ENCODE data around the gene LDLRAD4. TPM values are rescaled to one million over a fixed set of nuclear protein-coding genes. Genes with fewer than 3 reads are reported as not detected.

LDLRAD4 gene
- total RNA-seq, 1 donor from 2014 or later, result 34.1 TPM

DNA sequence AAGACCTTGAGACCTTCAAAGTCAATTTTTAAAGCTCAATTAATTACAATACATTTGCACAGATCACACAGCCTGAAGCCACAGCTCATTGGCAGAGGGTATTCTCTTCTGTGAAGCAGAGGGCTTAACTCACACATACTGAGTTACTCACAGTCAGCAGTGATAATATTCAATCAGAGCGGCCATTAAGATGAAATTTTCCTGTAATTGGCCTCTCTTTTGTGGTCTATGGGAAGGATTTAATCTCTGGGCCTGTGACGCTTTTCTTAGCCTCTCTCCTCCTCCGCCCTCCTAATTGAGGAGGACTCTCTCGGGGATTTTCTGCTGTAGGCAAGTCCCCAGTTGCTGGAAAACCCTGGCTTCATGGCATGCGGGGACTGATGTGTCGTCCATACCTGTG, 12.3 kb upstream of the LDLRAD4 start:
- Mint-ChIP-seq H3K4me1 (ENCODE audit: unreplicated experiment) (no peaks in the 10 kb centered on the region), H3K27ac (ENCODE audit: unreplicated experiment) (no peak overlapping the region), H3K27me3 (ENCODE audit: unreplicated experiment) (peaks cover 2% of the 10 kb centered on the region), H3K36me3 (ENCODE audit: low read depth, unreplicated experiment) (no peaks in the 10 kb centered on the region), H3K9me3 (ENCODE audit: unreplicated experiment) (no peaks in the 10 kb centered on the region), H3K4me3 (ENCODE audit: unreplicated experiment) (no peak overlapping the region)
- no peak for DNase-seq (ENCODE audit: low spot score)
- TF ChIP-seq, protein P1, sequence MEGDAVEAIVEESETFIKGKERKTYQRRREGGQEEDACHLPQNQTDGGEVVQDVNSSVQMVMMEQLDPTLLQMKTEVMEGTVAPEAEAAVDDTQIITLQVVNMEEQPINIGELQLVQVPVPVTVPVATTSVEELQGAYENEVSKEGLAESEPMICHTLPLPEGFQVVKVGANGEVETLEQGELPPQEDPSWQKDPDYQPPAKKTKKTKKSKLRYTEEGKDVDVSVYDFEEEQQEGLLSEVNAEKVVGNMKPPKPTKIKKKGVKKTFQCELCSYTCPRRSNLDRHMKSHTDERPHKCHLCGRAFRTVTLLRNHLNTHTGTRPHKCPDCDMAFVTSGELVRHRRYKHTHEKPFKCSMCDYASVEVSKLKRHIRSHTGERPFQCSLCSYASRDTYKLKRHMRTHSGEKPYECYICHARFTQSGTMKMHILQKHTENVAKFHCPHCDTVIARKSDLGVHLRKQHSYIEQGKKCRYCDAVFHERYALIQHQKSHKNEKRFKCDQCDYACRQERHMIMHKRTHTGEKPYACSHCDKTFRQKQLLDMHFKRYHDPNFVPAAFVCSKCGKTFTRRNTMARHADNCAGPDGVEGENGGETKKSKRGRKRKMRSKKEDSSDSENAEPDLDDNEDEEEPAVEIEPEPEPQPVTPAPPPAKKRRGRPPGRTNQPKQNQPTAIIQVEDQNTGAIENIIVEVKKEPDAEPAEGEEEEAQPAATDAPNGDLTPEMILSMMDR (IDR thresholded peaks at IDR 0.05; ENCODE audit: unreplicated experiment), result no peak

DNA sequence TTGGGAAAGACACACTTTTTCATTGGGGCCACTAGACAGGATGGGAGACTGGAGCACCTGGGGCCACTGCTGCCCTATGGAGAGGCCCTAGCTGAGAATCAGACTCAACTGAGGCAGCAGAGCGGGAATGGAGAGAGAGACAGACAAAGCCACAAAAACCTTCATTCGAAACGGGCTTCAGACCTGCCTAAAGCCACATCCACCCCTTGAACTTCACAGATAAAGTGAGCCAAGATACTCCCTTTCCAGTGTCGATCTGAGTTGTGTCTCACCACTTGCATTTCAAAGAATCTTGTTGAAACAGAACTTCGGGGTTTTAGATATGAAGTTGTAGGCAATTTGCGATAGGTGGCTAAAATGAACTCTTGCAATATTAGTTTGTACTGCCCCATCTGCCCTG, 11.3 kb upstream of the LDLRAD4 start:
- no peak for DNase-seq (ENCODE audit: low spot score)
- Mint-ChIP-seq H3K4me1 (ENCODE audit: unreplicated experiment) (no peaks in the 10 kb centered on the region), H3K36me3 (ENCODE audit: low read depth, unreplicated experiment) (no peaks in the 10 kb centered on the region), H3K27me3 (ENCODE audit: unreplicated experiment) (peaks cover 2% of the 10 kb centered on the region), H3K9me3 (ENCODE audit: unreplicated experiment) (no peaks in the 10 kb centered on the region), H3K4me3 (ENCODE audit: unreplicated experiment) (no peak overlapping the region), H3K27ac (ENCODE audit: unreplicated experiment) (no peak overlapping the region)
- TF ChIP-seq, protein P1 (IDR thresholded peaks at IDR 0.05; ENCODE audit: unreplicated experiment), result no peak

DNA sequence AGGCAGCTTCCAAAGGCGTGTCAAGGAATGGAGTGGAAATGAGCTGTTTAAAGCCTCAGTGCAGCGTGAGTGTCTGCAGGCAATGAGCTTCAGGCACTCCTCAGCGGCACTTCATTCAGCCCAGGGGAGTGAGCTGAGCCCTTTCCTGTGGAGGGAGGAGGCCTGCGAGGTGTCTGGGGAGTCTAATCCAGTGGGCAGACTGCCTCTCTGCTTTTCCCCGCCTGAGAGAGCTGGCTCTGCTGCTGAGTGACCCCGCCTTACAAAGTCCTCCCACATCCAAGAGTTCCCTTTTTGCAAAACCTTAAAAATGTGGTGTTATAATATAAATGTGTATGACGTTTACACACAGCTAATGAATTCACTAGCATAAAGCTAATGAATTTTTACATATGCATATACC, 7.0 kb upstream of the LDLRAD4 start:
- TF ChIP-seq, protein P1 (IDR thresholded peaks at IDR 0.05; ENCODE audit: unreplicated experiment), result no peak
- Mint-ChIP-seq H3K27me3 (ENCODE audit: unreplicated experiment) (peaks cover 7% of the 10 kb centered on the region), H3K9me3 (ENCODE audit: unreplicated experiment) (no peaks in the 10 kb centered on the region), H3K4me3 (ENCODE audit: unreplicated experiment) (no peak overlapping the region), H3K4me1 (ENCODE audit: unreplicated experiment) (peaks cover 2% of the 10 kb centered on the region), H3K36me3 (ENCODE audit: low read depth, unreplicated experiment) (no peaks in the 10 kb centered on the region), H3K27ac (ENCODE audit: unreplicated experiment) (no peak overlapping the region)
- DNase-seq (ENCODE audit: low spot score), result no peak

DNA sequence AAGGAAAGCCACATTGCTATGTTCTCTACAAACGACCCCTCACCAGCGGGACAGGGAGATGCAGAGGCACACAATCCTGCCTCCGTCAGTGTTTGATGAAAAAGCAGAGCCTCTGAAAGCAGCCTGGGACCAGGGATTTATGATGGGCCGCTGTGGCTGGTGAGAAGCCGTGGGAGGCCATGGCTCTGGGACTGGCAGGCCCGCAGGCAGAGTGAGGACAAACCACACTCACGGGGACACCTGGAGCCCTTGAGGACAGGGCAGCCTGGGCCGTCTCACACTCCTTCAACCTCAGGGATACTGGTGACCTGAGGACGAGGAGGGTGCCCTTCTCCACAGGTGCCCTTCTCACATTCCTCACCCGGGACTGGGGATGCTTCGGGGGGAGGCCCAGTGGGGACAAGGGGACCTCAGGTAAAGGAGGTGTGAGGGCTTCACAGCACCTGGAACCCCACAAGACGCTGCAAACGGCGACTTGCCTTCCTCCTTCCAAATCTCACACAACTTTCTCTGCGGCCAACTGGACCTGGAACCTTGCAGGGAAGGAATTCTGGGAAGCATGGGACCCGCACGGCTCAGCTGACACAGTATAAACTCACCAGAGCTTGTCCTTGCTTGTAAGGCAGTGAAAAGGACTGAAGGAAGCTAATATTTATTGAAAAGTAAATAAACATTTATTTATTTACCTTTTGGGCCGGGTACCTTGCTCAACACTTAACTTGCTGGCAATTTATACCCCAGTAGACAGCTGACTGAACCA, 5.3 kb upstream of the LDLRAD4 start:
- peaks cover 4% of the 10 kb centered on the region for H3K36me3 Mint-ChIP-seq (ENCODE audit: low read depth, unreplicated experiment)
- H3K27me3 Mint-ChIP-seq (ENCODE audit: unreplicated experiment), result peaks cover 10% of the 10 kb centered on the region
- DNase-seq (ENCODE audit: low spot score), result no peak
- TF ChIP-seq, protein P1 (IDR thresholded peaks at IDR 0.05; ENCODE audit: unreplicated experiment), result no peak
- no peaks in the 10 kb centered on the region for H3K9me3 Mint-ChIP-seq (ENCODE audit: unreplicated experiment)
- H3K4me3 Mint-ChIP-seq (ENCODE audit: unreplicated experiment), result no peak overlapping the region
- H3K4me1 Mint-ChIP-seq (ENCODE audit: unreplicated experiment), result peaks cover 5% of the 10 kb centered on the region
- H3K27ac Mint-ChIP-seq (ENCODE audit: unreplicated experiment), result no peak overlapping the region

DNA sequence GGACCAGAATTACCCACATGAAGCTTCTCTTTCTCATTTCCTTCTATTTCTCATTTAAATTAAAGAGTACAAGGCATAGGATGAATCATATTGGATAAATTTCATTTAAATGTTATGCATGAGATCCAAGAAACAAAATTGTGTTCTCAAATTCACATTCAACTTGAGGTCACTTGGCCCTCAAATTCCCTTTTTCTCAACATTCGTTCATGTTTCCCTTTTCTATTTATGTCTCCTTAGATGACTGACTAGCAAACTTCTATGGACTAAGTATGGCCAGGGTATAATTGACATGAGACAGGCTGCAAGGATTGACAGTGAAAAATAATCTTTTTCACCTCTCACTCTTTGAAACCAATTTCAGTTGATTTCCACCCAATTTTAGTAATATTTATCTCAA, 4.0 kb upstream of the LDLRAD4 start:
- Mint-ChIP-seq H3K27ac (ENCODE audit: unreplicated experiment) (no peak overlapping the region), H3K4me3 (ENCODE audit: unreplicated experiment) (no peak overlapping the region), H3K9me3 (ENCODE audit: unreplicated experiment) (no peaks in the 10 kb centered on the region), H3K27me3 (ENCODE audit: unreplicated experiment) (peaks cover 13% of the 10 kb centered on the region), H3K36me3 (ENCODE audit: low read depth, unreplicated experiment) (peaks cover 4% of the 10 kb centered on the region), H3K4me1 (ENCODE audit: unreplicated experiment) (peaks cover 12% of the 10 kb centered on the region)
- TF ChIP-seq, protein P1 (IDR thresholded peaks at IDR 0.05; ENCODE audit: unreplicated experiment), result no peak
- DNase-seq (ENCODE audit: low spot score), result no peak
